ENCODE data around the gene ANGPT4.
A peak's percentile ranks its signal among the peaks of the same experiment; 100 is the strongest.

Gene ANGPT4

GRCh38 chr20:916125-916799, at the start of gene ANGPT4:
Gene ANGPT4, minus strand, starts transcription at chr20:916334. Its CDS starts 120 bp downstream, at chr20:916214.
- no peak for DNase-seq (ENCODE audit: low read depth)

- DNase-seq (ENCODE audit: low read depth): no peak
Measured at GRCh38 chr20:963795-964194, 47.7 kb upstream of the ANGPT4 start.

- DNase-seq (ENCODE audit: low read depth): no peak
Measured at GRCh38 chr20:962683-963082, 46.5 kb upstream of the ANGPT4 start.

GRCh38 chr20:962223-962622, 46.1 kb upstream of the ANGPT4 start:
- DNase-seq (ENCODE audit: low read depth): no peak

- no peak for DNase-seq (ENCODE audit: low read depth)
Measured at GRCh38 chr20:961768-962167, 45.6 kb upstream of the ANGPT4 start.

- DNase-seq (ENCODE audit: low read depth): no peak
Measured at GRCh38 chr20:959996-960615, 44.0 kb upstream of the ANGPT4 start.

GRCh38 chr20:958936-959815, 43.0 kb upstream of the ANGPT4 start:
- no peak for DNase-seq (ENCODE audit: low read depth)

GRCh38 chr20:957544-957943, 41.4 kb upstream of the ANGPT4 start:
- no peak for DNase-seq (ENCODE audit: low read depth)

GRCh38 chr20:956330-956951, 40.3 kb upstream of the ANGPT4 start:
- DNase-seq (ENCODE audit: low read depth): peak; percentile 57

- no peak for DNase-seq (ENCODE audit: low read depth)
Measured at GRCh38 chr20:955656-956055, 39.5 kb upstream of the ANGPT4 start.

GRCh38 chr20:955111-955510, 39.0 kb upstream of the ANGPT4 start:
- no peak for DNase-seq (ENCODE audit: low read depth)

GRCh38 chr20:953742-954141, 37.6 kb upstream of the ANGPT4 start:
- DNase-seq (ENCODE audit: low read depth): no peak

GRCh38 chr20:952196-952795, 36.2 kb upstream of the ANGPT4 start:
- no peak for DNase-seq (ENCODE audit: low read depth)

GRCh38 chr20:951384-952169, 35.4 kb upstream of the ANGPT4 start:
- no peak for DNase-seq (ENCODE audit: low read depth)

- no peak for DNase-seq (ENCODE audit: low read depth)
Measured at GRCh38 chr20:949717-950116, 33.6 kb upstream of the ANGPT4 start.

GRCh38 chr20:946826-947225, 30.7 kb upstream of the ANGPT4 start:
- no peak for DNase-seq (ENCODE audit: low read depth)

GRCh38 chr20:945841-946240, 29.7 kb upstream of the ANGPT4 start:
- DNase-seq (ENCODE audit: low read depth): no peak

- no peak for DNase-seq (ENCODE audit: low read depth)
Measured at GRCh38 chr20:944774-945410, 28.8 kb upstream of the ANGPT4 start.

- no peak for DNase-seq (ENCODE audit: low read depth)
Measured at GRCh38 chr20:944148-944547, 28.0 kb upstream of the ANGPT4 start.

- DNase-seq (ENCODE audit: low read depth): no peak
Measured at GRCh38 chr20:942611-943010, 26.5 kb upstream of the ANGPT4 start.

GRCh38 chr20:940926-941325, 24.8 kb upstream of the ANGPT4 start:
- no peak for DNase-seq (ENCODE audit: low read depth)

All from activated gamma-delta T cell treated with anti-CD3 and anti-CD28 coated beads, Interleukin-2, amount 50 U/mL, for 16 hours (primary cell).